HPDE6-E6E7 (cell line): ENCODE measurements around the gene OTOA.
A peak's percentile ranks its signal among the peaks of the same experiment; 100 is the strongest.
"Not testable (repeated sequence)": the region's sequence is repeated elsewhere in the genome, so short reads cannot be mapped to it uniquely, and the experiment has no call there.

Experiments used
- DNase-seq: peaks from one replicate; pipeline ENCODE4 v3.0.0; 2011; ENCODE audit warnings: missing footprints; ENCODE audit errors: extremely low spot score

The OTOA gene

GRCh38 chr16:21674456-21674855 is 10.7 kb downstream of the OTOA start:
- not testable (repeated sequence) for DNase-seq

- DNase-seq, result not testable (repeated sequence)
Observed at GRCh38 chr16:21680714-21681113, 16.9 kb downstream of the OTOA start.

GRCh38 chr16:21683184-21683583 is 19.4 kb downstream of the OTOA start:
- no peak for DNase-seq

- no peak for DNase-seq
Observed at GRCh38 chr16:21684199-21684598, 20.4 kb downstream of the OTOA start.

GRCh38 chr16:21685034-21685455 is 21.3 kb downstream of the OTOA start:
- DNase-seq, result no peak

- DNase-seq, result no peak
Observed at GRCh38 chr16:21689107-21689506, 25.3 kb downstream of the OTOA start.

- not testable (repeated sequence) for DNase-seq
Observed at GRCh38 chr16:21690967-21691366, 27.2 kb downstream of the OTOA start.

- no peak for DNase-seq
Observed at GRCh38 chr16:21694609-21695008, 30.8 kb downstream of the OTOA start.

- no peak for DNase-seq
Observed at GRCh38 chr16:21697032-21697431, 33.3 kb downstream of the OTOA start.

- no peak for DNase-seq
Observed at GRCh38 chr16:21698169-21699032, 34.6 kb downstream of the OTOA start.

- no peak for DNase-seq
Observed at GRCh38 chr16:21701271-21701670, 37.5 kb downstream of the OTOA start.

- DNase-seq, result no peak
Observed at GRCh38 chr16:21702276-21702675, 38.5 kb downstream of the OTOA start.

- DNase-seq, result no peak
Observed at GRCh38 chr16:21703156-21703555, 39.4 kb downstream of the OTOA start.

- peak; percentile 44 for DNase-seq
Observed at GRCh38 chr16:21703589-21704174, 39.9 kb downstream of the OTOA start.

GRCh38 chr16:21704266-21704665 is 40.5 kb downstream of the OTOA start:
- DNase-seq, result no peak

GRCh38 chr16:21704733-21705132 is 41.0 kb downstream of the OTOA start:
- no peak for DNase-seq

GRCh38 chr16:21708533-21709115 is 44.9 kb downstream of the OTOA start:
- peak; percentile 50 for DNase-seq

GRCh38 chr16:21710938-21711337 is 47.2 kb downstream of the OTOA start:
- DNase-seq, result no peak

GRCh38 chr16:21713549-21714368 is 50.0 kb downstream of the OTOA start:
- DNase-seq, result no peak

GRCh38 chr16:21714369-21714618 is 50.5 kb downstream of the OTOA start:
- not testable (repeated sequence) for DNase-seq

- DNase-seq, result no peak
Observed at GRCh38 chr16:21717608-21718007, 53.8 kb downstream of the OTOA start.

- DNase-seq, result no peak
Observed at GRCh38 chr16:21719283-21719682, 55.5 kb downstream of the OTOA start.
